ENCODE results near the gene DCUN1D2. TPM values are rescaled to one million over a fixed set of nuclear protein-coding genes. Genes with fewer than 3 reads are reported as not detected.

Gene DCUN1D2
- total and polyA plus RNA-seq, 9 donors = 9.7 to 31.4 (median 16.4) TPM

- 80 to 89% (median 87%) methylated on average over 15 of the region's 15 CpGs for WGBS, 3 donors
- no peak for DNase-seq
- Histone ChIP-seq H3K4me3 (no peak overlapping the region), H3K4me1 (ENCODE audit: insufficient read depth) (no peaks in the 10 kb centered on the region), H3K27ac (no peak overlapping the region), H3K27me3 (no peaks in the 10 kb centered on the region), H3K36me3 (no peaks in the 10 kb centered on the region), H3K9me3 (no peaks in the 10 kb centered on the region)
- TF ChIP-seq POLR2A (IDR thresholded peaks at IDR 0.05) (no peak), CTCF (IDR thresholded peaks at IDR 0.05) (no peak), EP300 (IDR thresholded peaks at IDR 0.05) (no peak)
- intact Hi-C loops (cut with DNase I) = no loop called here
Observed at GRCh38 chr13:113426591-113426986, 63.9 kb downstream of the DCUN1D2 start.

DNA sequence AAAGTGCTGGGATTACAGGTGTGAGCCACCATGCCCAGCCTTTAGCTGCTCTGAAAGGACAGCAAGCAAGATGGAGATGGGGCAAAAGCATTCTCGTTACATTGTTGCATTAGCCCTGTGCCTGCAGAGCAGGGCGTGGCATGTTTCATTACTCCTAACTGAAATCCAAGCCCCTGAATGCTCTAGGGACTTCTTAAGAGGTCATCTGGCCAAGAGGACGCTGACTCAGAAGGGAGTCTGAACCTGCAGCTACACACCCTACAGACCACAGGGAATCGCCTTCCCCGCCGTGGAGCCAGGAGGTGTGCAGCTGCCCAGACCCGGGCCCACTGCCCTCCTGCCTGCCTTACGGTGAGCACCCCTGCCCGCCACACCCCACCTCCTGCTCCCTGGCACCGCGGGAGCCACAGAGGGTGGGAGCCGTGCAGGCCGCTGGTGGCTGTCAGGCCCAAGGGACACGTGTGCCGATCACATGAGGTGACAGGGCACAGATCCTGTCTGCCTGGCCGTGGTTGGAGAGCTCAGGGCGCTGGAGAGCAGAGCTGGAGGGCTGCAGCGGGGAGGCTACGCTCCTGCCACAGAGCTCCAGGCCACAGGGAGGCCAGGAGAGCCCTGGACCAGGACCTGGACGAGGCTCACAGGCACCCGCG is 64.4 kb downstream of the DCUN1D2 start:
- Histone ChIP-seq H3K9me3 (no peaks in the 10 kb centered on the region), H3K27me3 (no peaks in the 10 kb centered on the region), H3K27ac (no peak overlapping the region), H3K4me1 (ENCODE audit: insufficient read depth) (peaks cover 3% of the 10 kb centered on the region), H3K36me3 (no peaks in the 10 kb centered on the region), H3K4me3 (no peak overlapping the region)
- intact Hi-C loops (cut with DNase I) = no loop called here
- TF ChIP-seq POLR2A (IDR thresholded peaks at IDR 0.05) = no peak
- 94 to 95% (median 94%) methylated on average over 22 of the region's 22 CpGs for WGBS, 3 donors
- no peak for DNase-seq

DNA sequence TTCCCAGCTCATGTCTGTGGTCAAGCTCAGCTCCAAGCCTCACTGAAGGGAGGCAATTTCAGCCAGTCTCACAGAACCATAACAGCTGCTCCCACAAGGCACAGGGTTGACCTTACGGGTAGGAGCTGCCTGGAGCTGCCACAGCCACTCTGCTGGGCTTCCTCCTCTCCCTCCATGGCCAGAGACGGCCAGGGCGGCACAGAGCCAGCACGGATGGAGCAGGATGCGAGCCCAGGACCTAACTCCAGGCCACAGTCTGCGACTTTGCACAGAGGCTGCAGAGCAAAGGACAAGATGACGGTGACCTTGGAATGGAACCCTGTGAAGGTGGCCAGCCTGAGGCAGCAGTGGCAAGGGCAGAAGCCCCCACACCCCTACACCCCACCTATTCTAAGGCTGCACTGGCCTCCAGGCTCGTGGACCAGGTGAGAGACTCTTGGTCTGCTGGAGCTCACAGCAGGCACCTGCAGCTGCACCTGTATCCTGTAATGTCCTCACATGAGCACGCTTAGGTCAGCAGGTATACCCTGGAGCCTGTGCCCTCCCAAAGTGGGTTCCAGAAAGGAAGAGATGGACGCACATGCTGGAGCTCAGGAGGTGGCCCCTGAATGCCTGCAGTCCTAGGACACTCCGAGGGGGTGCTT is 66.9 kb downstream of the DCUN1D2 start:
- peaks cover 3% of the 10 kb centered on the region for H3K4me1 ChIP-seq (ENCODE audit: insufficient read depth)
- H3K27me3 ChIP-seq = no peaks in the 10 kb centered on the region
- no peak for DNase-seq
- 51 to 71% (median 61%) methylated on average over 10 to 11 of the region's 11 CpGs for WGBS, 3 donors
- H3K4me3 ChIP-seq = no peak overlapping the region
- no peak for TF ChIP-seq CTCF (IDR thresholded peaks at IDR 0.05)
- TF ChIP-seq POLR2A (IDR thresholded peaks at IDR 0.05) = no peak
- TF ChIP-seq EP300 (IDR thresholded peaks at IDR 0.05) = no peak
- intact Hi-C loops (cut with DNase I) = no loop called here
- no peak overlapping the region for H3K27ac ChIP-seq
- no peaks in the 10 kb centered on the region for H3K36me3 ChIP-seq
- no peaks in the 10 kb centered on the region for H3K9me3 ChIP-seq

DNA sequence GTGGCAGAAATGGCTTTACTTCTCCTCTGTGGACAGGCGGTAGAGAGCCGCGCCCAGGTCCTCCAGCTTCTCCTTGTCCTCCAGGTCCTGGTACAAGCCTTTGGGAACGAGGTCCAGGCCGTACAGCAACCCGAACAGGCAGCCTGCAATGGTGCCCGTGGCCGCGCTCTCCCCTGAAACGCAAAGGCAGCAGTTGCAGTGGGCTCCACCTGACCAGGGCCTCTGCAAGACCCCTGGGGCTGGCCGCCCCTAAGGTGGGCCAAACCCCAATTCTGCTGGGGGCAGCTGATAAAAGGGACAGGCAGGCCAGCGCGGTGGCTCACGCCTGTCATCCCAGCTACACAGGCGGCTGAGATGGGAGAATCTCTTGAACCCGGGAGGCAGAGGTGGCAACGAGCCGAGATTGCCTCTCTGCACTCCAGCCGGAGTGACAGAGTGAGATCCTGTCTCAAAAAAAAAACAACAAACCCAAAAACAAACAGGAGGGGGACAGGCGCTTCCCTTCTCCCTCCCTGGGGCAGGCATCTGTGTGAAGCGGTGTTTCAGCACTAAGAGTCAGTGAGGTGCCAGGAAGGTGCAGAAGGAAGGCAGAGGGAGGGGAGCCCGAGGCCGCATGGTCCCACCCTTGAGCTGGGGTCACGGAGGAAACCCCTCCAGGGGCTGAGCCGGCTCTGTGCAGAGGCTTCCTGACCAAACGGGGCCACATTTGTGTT is 67.5 kb downstream of the DCUN1D2 start:
- Histone ChIP-seq H3K27me3 (no peaks in the 10 kb centered on the region), H3K27ac (no peak overlapping the region), H3K4me1 (ENCODE audit: insufficient read depth) (peaks cover 3% of the 10 kb centered on the region), H3K36me3 (no peaks in the 10 kb centered on the region), H3K4me3 (no peak overlapping the region), H3K9me3 (no peaks in the 10 kb centered on the region)
- intact Hi-C loops (cut with DNase I) = no loop called here
- no peak for DNase-seq
- TF ChIP-seq EP300 (IDR thresholded peaks at IDR 0.05) = no peak
- TF ChIP-seq CTCF (IDR thresholded peaks at IDR 0.05) = no peak
- TF ChIP-seq POLR2A (IDR thresholded peaks at IDR 0.05) = no peak
- 66 to 76% (median 74%) methylated on average over 25 to 26 of the region's 26 CpGs for WGBS, 3 donors

Data from ovary (tissue), 9 donors.